Measurements from ENCODE around the gene ICAM2.

DNA sequence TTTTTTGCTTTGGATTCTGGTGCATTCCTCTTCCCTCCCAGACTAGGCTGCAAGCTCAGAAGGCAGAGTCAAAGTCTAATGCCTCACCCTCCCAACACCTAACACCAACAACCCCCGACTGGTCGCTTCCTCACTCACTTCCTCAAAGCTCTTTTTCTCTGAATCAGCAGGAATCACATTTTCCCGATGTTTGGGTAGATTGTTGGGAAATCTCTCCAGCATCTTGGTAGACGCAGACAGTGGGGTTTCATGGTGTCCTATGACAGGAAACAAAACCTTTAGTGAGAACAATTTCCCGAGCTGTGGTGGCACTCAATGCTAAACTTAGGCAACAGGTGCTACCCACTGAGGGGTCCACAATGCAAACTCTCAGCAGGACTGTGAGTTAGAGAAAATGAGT lies 39.9 kb upstream of the ICAM2 start:
- TF ChIP-seq EP300 (IDR thresholded peaks at IDR 0.05; ENCODE audit: borderline replicate concordance in 1 of 2, low read depth in 1 of 2, low read length in 1 of 2) (no peak), CTCF (IDR thresholded peaks at IDR 0.05) (no peak), MAX (IDR thresholded peaks at IDR 0.05; ENCODE audit: low read depth) (no peak), POLR2AphosphoS5 (IDR thresholded peaks at IDR 0.05; ENCODE audit: low read depth, low read length) (no peak), REST (IDR thresholded peaks at IDR 0.05; ENCODE audit: low read depth, low read length) (no peak), CHD2 (IDR thresholded peaks at IDR 0.05; ENCODE audit: low read length, partially characterized antibody) (no peak), TAF1 (IDR thresholded peaks at IDR 0.05; ENCODE audit: borderline replicate concordance, low read depth, low read length) (no peak), FOXM1 (IDR thresholded peaks at IDR 0.05; ENCODE audit: low read depth) (no peak), YY1 (IDR thresholded peaks at IDR 0.05; ENCODE audit: low read depth) (no peak), NFIC (IDR thresholded peaks at IDR 0.05; ENCODE audit: borderline replicate concordance) (no peak), SMC3 (IDR thresholded peaks at IDR 0.05; ENCODE audit: low read depth, low read length) (no peak), ELF1 (IDR thresholded peaks at IDR 0.05) (no peak), RAD21 (IDR thresholded peaks at IDR 0.05; ENCODE audit: low read length) (no peak)
- TF ChIP-seq, protein P1, sequence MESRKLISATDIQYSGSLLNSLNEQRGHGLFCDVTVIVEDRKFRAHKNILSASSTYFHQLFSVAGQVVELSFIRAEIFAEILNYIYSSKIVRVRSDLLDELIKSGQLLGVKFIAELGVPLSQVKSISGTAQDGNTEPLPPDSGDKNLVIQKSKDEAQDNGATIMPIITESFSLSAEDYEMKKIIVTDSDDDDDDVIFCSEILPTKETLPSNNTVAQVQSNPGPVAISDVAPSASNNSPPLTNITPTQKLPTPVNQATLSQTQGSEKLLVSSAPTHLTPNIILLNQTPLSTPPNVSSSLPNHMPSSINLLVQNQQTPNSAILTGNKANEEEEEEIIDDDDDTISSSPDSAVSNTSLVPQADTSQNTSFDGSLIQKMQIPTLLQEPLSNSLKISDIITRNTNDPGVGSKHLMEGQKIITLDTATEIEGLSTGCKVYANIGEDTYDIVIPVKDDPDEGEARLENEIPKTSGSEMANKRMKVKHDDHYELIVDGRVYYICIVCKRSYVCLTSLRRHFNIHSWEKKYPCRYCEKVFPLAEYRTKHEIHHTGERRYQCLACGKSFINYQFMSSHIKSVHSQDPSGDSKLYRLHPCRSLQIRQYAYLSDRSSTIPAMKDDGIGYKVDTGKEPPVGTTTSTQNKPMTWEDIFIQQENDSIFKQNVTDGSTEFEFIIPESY (IDR thresholded peaks at IDR 0.05; ENCODE audit: borderline replicate concordance, low read depth), result no peak

Data from SK-N-SH (cell line).